ENCODE measurements around the gene NAALADL1.

- TF ChIP-seq, protein P1, sequence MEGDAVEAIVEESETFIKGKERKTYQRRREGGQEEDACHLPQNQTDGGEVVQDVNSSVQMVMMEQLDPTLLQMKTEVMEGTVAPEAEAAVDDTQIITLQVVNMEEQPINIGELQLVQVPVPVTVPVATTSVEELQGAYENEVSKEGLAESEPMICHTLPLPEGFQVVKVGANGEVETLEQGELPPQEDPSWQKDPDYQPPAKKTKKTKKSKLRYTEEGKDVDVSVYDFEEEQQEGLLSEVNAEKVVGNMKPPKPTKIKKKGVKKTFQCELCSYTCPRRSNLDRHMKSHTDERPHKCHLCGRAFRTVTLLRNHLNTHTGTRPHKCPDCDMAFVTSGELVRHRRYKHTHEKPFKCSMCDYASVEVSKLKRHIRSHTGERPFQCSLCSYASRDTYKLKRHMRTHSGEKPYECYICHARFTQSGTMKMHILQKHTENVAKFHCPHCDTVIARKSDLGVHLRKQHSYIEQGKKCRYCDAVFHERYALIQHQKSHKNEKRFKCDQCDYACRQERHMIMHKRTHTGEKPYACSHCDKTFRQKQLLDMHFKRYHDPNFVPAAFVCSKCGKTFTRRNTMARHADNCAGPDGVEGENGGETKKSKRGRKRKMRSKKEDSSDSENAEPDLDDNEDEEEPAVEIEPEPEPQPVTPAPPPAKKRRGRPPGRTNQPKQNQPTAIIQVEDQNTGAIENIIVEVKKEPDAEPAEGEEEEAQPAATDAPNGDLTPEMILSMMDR (IDR thresholded peaks at IDR 0.05; ENCODE audit: insufficient read depth, low read length, poor library complexity, severe bottlenecking): no peak
- no peak for TF ChIP-seq EZH2phosphoT487 (conservative IDR thresholded peaks at IDR 0.05; ENCODE audit: low read length)
These were observed 10.9 kb upstream of the NAALADL1 start for GRCh38 chr11:65069217-65069616.

Measured in SU-DHL-6 (cell line).